Endothelial cell (in vitro differentiated cells): Measurements from ENCODE around the gene SPON2. TPM values are rescaled to one million over a fixed set of nuclear protein-coding genes. Genes with fewer than 3 reads are reported as not detected.

Experiments
- DNase-seq: peaks from one replicate; pipeline ENCODE4 v3.0.0; 2021; ENCODE audit warnings: low spot score
- H3K27ac Mint-ChIP-seq: one replicate; pipeline ENCODE4 v1.8.0; 2021; ENCODE audit warnings: mixed read lengths, inconsistent platforms; ENCODE audit not compliant: unreplicated experiment
- H3K27me3 Mint-ChIP-seq: one replicate; pipeline ENCODE4 v1.8.0; 2021; ENCODE audit warnings: mild to moderate bottlenecking, moderate library complexity, mixed read lengths, inconsistent platforms; ENCODE audit not compliant: unreplicated experiment
- H3K36me3 Mint-ChIP-seq: one replicate; pipeline ENCODE4 v1.8.0; 2021; ENCODE audit warnings: mild to moderate bottlenecking, low read depth, mixed read lengths, inconsistent platforms; ENCODE audit not compliant: unreplicated experiment
- H3K4me1 Mint-ChIP-seq: one replicate; pipeline ENCODE4 v1.8.0; 2021; ENCODE audit warnings: mild to moderate bottlenecking, mixed read lengths, inconsistent platforms; ENCODE audit not compliant: unreplicated experiment
- H3K4me3 Mint-ChIP-seq: one replicate; pipeline ENCODE4 v1.8.0; 2021; ENCODE audit warnings: mild to moderate bottlenecking, mixed read lengths, inconsistent platforms; ENCODE audit not compliant: unreplicated experiment
- H3K9me3 Mint-ChIP-seq: one replicate; pipeline ENCODE4 v1.8.0; 2021; ENCODE audit warnings: mixed read lengths, inconsistent platforms; ENCODE audit not compliant: unreplicated experiment
- total RNA-seq: library from RNA; stranded (reverse); fragmentation: NEBNext Ultra II Directional; extraction: Animal tissue kit (Norgen Biotek cat#: 25700); gene quantifications from one replicate; pipeline ENCODE4 v1.2.1, GENCODE V29; 2021; ENCODE audit not compliant: unreplicated experiment
- TF ChIP-seq, protein P1 (sequence below): fragments of 200-600 bp; sonication (generic); IDR thresholded peaks from one replicate; pipeline ENCODE4 v1.5.0; 2021; ENCODE audit warnings: antibody characterized with exemption; ENCODE audit not compliant: unreplicated experiment

The SPON2 gene
- total RNA-seq, 1 donor from 2014 or later: 0.97 TPM

DNA sequence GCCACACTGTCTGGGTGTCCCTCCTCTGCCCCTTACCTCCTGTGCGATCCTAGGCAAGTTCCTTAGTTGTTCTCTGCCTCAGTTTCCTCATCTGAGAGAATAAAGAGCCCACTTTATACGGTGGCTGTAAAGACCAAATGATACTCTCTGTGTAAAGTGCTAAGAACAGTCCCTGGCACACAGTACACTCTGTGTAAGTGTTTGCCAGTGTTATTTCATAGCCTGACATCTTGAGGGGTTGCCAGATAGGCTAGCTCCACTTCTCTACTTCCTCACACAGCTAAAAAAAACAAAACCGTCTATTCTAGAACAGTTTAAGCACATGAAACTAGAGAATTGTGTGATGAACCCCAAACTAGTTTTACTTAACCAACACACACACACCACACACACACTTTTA lies 17.1 kb downstream of the SPON2 start:
- Mint-ChIP-seq H3K4me3 (no peak overlapping the region), H3K9me3 (no peaks in the 10 kb centered on the region), H3K27me3 (peaks cover 2% of the 10 kb centered on the region), H3K36me3 (peaks cover 12% of the 10 kb centered on the region), H3K27ac (no peak overlapping the region), H3K4me1 (no peaks in the 10 kb centered on the region)
- TF ChIP-seq, protein P1, sequence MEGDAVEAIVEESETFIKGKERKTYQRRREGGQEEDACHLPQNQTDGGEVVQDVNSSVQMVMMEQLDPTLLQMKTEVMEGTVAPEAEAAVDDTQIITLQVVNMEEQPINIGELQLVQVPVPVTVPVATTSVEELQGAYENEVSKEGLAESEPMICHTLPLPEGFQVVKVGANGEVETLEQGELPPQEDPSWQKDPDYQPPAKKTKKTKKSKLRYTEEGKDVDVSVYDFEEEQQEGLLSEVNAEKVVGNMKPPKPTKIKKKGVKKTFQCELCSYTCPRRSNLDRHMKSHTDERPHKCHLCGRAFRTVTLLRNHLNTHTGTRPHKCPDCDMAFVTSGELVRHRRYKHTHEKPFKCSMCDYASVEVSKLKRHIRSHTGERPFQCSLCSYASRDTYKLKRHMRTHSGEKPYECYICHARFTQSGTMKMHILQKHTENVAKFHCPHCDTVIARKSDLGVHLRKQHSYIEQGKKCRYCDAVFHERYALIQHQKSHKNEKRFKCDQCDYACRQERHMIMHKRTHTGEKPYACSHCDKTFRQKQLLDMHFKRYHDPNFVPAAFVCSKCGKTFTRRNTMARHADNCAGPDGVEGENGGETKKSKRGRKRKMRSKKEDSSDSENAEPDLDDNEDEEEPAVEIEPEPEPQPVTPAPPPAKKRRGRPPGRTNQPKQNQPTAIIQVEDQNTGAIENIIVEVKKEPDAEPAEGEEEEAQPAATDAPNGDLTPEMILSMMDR: no peak
- no peak for DNase-seq

DNA sequence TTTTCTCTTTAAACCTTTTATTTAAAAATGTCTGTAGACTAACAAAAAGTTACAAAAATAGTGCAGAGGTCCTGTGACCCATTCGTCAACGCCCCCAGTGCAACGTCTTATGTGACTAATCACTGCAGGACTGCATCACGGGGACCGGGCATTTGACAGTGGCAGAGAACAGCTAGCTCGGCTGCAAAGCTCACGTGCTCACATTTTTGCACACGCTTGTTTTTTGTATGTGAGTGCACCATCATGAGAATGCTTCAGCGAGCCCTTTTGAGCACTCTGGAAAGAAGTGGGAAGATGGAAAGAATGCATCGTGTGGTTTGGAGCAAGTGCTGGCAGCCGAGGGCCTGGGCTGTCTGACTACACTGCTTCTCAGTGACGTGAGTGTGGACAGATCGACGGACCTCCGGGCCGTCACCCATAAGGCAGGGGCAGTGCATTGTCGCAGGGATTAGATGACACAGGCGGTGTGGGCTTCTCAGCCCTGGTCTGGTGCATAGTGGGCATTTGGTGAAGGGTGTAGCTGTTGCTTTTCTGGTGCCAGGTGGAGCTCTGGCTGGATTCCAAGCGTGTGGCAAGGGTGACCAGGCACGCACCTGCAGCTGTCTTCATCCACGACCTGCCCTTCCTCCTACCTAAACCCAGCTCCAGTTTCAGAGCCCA lies 17.7 kb downstream of the SPON2 start:
- Mint-ChIP-seq H3K4me3 (no peak overlapping the region), H3K36me3 (peaks cover 14% of the 10 kb centered on the region), H3K27me3 (peaks cover 2% of the 10 kb centered on the region), H3K9me3 (no peaks in the 10 kb centered on the region), H3K27ac (no peak overlapping the region), H3K4me1 (no peaks in the 10 kb centered on the region)
- no peak for DNase-seq
- TF ChIP-seq, protein P1: no peak

DNA sequence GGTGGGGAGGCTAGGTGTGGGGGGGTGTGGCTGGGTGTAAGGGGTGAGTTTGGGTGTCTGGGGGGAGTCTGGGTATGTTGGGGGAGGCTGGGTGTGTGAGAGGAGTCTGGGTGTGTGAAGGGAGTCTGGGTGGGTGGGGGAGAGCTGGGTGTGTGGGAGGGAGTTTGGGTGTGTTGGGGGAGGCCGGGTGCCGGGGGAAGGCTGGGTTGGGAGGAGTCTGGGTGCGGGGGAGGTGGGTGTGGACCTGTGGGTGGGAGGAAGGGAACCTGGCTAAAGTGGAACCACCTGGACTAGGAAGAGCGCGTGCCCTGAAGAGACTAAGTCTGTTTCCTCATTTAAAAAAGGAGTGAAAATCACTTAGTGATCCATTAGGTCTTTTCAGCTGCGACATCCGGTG lies 18.3 kb downstream of the SPON2 start:
- Mint-ChIP-seq H3K36me3 (peaks cover 16% of the 10 kb centered on the region), H3K9me3 (no peaks in the 10 kb centered on the region), H3K27ac (no peak overlapping the region), H3K27me3 (peaks cover 2% of the 10 kb centered on the region), H3K4me1 (no peaks in the 10 kb centered on the region), H3K4me3 (no peak overlapping the region)
- TF ChIP-seq, protein P1: no peak
- no peak for DNase-seq

DNA sequence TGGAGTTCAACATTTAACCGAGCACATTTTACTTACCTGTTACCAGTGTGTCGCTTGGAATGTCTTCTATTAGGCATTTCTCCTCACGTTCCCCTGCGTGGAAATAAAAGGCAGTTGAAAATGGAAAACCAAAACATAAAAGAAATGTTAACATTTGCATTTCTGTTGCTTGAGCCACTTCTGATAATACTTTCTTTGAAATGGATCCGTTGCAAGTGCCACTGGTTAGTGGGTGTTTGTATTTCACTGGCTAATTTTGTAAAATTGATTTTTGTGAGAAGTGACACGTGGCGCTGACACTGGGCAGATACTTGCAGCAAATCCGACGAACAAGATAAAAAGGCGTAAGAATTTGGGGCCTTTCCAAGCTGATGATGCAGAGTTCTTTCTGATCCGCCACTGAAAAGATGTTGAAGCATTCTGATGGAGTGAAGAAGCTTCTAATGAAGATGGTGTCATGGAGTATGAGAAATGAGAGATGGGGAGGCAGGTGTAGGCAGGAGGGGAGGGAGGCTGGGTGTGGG lies 18.8 kb downstream of the SPON2 start:
- DNase-seq: no peak
- Mint-ChIP-seq H3K4me1 (no peaks in the 10 kb centered on the region), H3K27ac (no peak overlapping the region), H3K9me3 (no peaks in the 10 kb centered on the region), H3K27me3 (peaks cover 2% of the 10 kb centered on the region), H3K36me3 (peaks cover 20% of the 10 kb centered on the region), H3K4me3 (no peak overlapping the region)
- TF ChIP-seq, protein P1: no peak

DNA sequence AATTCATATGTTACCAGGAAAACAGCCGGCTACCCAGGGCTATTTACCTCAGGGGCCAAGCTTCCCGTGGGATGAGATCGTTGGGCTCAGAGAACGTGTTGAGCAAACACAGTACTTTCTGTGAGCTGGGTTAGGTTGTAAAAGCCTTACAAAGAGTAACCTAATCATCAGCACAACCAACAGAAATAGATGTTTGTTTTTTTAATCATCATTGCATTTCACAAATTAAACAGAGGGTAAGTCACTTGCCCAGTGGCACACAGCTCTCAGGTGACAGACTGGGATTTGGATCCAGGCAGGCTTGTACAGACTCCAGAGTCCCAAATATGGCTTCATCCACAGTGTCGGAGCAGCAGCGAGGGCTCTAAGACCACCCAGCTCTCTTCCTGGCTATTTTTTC lies 20.1 kb downstream of the SPON2 start:
- peaks cover 15% of the 10 kb centered on the region for H3K36me3 Mint-ChIP-seq
- TF ChIP-seq, protein P1: no peak
- H3K4me3 Mint-ChIP-seq: no peak overlapping the region
- H3K4me1 Mint-ChIP-seq: no peaks in the 10 kb centered on the region
- no peaks in the 10 kb centered on the region for H3K9me3 Mint-ChIP-seq
- no peaks in the 10 kb centered on the region for H3K27me3 Mint-ChIP-seq
- no peak for DNase-seq
- H3K27ac Mint-ChIP-seq: no peak overlapping the region
